MG63 (cell line): Measurements from ENCODE around the gene UST. TPM values are rescaled to one million over a fixed set of nuclear protein-coding genes. Genes with fewer than 3 reads are reported as not detected.
"Not testable (repeated sequence)": the region's sequence is repeated elsewhere in the genome, so short reads cannot be mapped to it uniquely, and the experiment has no call there.

Experiments used
- DNase-seq: peaks from one replicate; pipeline ENCODE4 v3.0.0-alpha.2; 2020
- H3K27me3 ChIP-seq: fragments of 250-450 bp; sonication (Bioruptor Pico); 2 replicates; pipeline ENCODE4 v1.5.1; 2020; ENCODE audit warnings: mild to moderate bottlenecking, moderate library complexity
- H3K36me3 ChIP-seq: fragments of 250-450 bp; sonication (Bioruptor Pico); 2 replicates; pipeline ENCODE4 v1.5.1; 2020; ENCODE audit warnings: mild to moderate bottlenecking, moderate library complexity
- H3K4me3 ChIP-seq: fragments of 250-450 bp; sonication (Bioruptor Pico); 2 replicates; pipeline ENCODE4 v1.5.1; 2020; ENCODE audit warnings: mild to moderate bottlenecking, moderate library complexity
- H3K9me3 ChIP-seq: fragments of 250-450 bp; sonication (Bioruptor Pico); 2 replicates; pipeline ENCODE4 v1.5.1; 2020; ENCODE audit warnings: mild to moderate bottlenecking, moderate library complexity
- total RNA-seq: library from RNA; depleted of rRNA; stranded (reverse); fragments of >200 nt; shearing (Covaris generic); gene quantifications from 2 replicates; pipeline ENCODE4 v1.2.3, GENCODE V29; 2014; ENCODE audit warnings: low replicate concordance

UST gene
- total RNA-seq, 1 experiment from 2014 or later: 22.0 TPM

DNA sequence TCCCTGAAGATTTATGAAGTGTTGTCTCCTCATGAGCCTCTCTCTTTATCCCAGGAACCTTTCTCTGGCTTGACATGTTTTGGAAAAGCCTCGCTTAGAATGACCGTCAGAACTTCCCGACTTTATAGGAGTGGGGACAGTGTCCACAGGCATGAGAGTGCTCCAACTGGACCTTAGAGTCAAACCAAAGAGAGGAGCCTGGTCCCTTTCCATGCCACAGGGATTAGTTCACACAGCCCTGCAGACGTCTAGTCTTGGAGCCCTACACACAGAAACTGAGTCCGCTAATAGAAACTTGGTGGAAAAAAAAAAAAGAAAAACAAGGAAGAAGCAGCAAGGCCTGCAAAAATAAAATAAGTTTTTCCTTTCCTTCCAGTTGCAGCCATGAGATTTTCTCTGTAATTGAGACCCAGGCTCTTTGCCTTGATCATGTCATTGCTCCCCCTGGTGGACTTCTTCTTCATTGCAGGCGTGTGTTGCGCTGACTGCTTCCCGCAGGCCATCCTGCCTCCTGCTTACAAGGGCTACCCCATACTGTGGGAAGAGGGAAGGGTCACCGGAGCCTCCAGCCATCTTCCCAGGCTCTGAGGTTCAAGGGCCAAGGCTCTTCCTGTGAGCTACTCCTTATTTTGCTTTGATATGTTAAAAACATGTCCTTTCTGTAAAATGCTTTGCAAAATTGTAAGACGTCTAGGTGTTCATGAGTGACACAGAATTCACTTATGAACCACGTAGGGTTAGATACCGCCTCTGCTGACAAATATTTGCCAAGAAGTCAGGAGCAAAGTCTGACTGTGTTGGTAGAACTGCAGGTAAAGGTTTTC, 201.0 kb downstream of the UST start:
- Histone ChIP-seq H3K36me3 (no peaks in the 10 kb centered on the region), H3K27me3 (no peaks in the 10 kb centered on the region), H3K4me3 (no peak overlapping the region), H3K9me3 (no peaks in the 10 kb centered on the region)
- peak; percentile 63 for DNase-seq

DNA sequence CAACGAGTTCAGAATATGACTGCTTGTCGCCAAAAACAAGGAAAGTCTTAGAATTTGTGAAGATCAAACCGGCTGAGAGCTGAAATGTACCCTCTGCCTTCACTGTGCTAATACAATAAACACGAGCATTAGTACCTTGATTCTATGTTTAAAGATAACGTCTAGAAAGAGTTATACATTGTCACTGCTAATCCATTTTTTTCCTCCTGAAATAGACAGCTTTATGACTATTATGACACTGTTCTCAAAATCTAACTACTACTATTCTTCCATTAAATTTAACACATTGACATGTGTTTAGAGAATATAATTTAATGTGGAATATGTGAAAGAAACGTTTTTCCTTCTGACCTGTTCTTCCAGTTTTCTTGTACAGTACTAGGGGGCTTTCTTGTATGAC, 204.8 kb downstream of the UST start:
- no peaks in the 10 kb centered on the region; the same call in 1 of the 2 replicates for H3K36me3 ChIP-seq
- no peaks in the 10 kb centered on the region for H3K27me3 ChIP-seq
- no peak overlapping the region for H3K4me3 ChIP-seq
- H3K9me3 ChIP-seq: no peaks in the 10 kb centered on the region
- no peak for DNase-seq

DNA sequence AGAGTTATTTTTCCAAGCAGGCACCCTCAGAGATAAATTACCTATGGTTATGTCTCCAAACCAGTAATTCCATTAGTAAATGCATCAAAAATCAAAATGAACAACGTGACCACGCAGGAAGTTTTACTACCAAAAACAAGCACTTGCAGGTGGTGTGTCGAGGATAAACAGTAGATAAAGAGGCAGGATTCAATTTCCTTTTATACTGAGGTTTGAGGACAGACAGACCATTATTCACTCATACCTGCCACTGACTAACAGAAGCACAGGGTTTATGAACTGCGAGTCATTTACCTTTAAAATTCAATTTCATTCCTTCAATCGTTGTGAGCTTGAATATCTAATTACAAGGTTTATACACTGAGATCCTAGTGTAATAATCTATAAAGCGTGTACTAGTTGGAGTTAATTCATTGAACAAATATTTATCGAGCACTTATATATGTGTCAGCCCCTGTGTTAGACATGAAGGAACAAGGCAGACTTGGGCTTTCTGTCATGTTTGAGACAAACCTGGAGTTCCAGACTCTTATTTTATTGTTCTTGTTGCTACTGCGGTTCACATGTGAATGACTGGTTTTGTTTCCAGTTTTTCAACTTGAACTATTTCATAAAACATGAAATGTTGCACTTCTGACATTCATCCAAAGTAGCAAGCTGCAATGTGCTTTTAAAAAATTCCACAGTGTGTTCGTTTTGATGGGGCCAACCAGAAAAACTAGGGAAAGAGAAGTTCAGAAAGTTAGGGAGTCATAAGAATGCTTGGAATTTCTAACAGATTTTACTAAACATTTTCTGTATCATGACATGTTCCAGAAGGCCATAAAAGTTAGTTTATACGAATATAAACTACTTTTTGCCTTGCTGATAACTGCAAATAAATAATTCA, 205.6 kb downstream of the UST start:
- no peak overlapping the region for H3K4me3 ChIP-seq
- DNase-seq: no peak

DNA sequence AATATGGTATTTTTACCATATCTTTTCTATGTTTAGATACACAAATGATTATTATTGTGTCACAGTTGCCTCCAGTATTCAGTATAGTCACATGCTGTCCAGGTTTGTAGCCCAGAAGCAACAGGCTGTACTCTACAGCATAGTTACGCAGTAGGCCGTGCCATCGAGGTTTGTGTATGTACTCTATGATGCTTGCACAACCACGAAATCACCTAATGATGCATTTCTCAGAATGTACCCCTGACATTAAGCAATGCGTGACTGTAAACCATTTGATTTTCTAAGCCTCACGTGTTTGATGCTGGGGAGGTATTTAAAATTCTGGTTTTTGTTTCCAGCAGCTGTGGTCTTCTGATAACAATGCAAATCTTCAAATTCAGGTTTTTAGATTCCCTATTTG, 207.6 kb downstream of the UST start:
- H3K36me3 ChIP-seq: no peaks in the 10 kb centered on the region; the same call in none of the 2 replicates
- no peak overlapping the region for H3K4me3 ChIP-seq
- DNase-seq: no peak
- H3K27me3 ChIP-seq: no peaks in the 10 kb centered on the region
- H3K9me3 ChIP-seq: no peaks in the 10 kb centered on the region

More for the DNA sequence above, 205.6 kb downstream of the UST start:
- no peaks in the 10 kb centered on the region for H3K9me3 ChIP-seq
- H3K36me3 ChIP-seq: no peaks in the 10 kb centered on the region; the same call in 1 of the 2 replicates
- H3K27me3 ChIP-seq: no peaks in the 10 kb centered on the region

DNA sequence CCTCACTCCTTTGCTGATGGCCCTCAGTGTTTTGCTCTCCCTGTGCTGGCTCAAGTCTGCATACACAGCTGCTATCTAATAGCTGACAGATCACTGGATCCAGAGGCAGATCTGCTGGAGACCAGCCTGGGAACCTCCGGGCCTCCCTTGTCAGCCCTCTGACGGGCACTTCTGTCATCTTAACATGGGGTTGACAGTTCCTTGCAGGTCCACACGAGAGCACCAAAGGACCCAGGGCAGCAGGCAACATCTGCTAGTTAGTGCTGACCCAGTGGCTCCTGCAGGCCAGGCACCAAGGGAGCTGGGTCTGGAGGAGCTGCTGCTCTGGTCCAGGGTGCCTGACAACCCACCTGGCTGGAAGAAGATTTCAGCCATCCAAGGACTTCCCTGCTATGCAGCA, 208.1 kb downstream of the UST start:
- no peaks in the 10 kb centered on the region; the same call in none of the 2 replicates for H3K36me3 ChIP-seq
- H3K27me3 ChIP-seq: no peaks in the 10 kb centered on the region
- H3K9me3 ChIP-seq: no peaks in the 10 kb centered on the region
- H3K4me3 ChIP-seq: no peak overlapping the region
- DNase-seq: no peak

DNA sequence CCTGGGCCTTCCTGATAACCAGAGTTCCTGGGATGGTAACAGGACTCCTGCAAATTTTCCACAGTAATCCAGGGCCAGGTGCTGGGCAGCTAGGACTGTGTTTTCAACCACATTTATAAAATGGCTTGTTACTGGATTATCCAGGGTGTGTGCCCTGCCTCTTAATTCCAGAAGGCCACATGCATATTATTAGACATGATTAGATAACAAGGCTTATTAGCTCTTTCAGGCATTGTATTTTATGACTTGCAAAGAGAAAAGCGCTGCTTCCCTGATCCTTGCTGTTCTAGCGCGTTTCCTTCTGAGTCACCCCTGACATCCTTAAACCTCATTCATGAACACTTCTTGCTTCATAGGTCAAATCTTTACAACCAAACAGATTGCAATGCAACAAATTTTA, 208.6 kb downstream of the UST start:
- Histone ChIP-seq H3K9me3 (no peaks in the 10 kb centered on the region), H3K4me3 (no peak overlapping the region), H3K36me3 (no peaks in the 10 kb centered on the region; the same call in none of the 2 replicates), H3K27me3 (no peaks in the 10 kb centered on the region)
- no peak for DNase-seq

DNA sequence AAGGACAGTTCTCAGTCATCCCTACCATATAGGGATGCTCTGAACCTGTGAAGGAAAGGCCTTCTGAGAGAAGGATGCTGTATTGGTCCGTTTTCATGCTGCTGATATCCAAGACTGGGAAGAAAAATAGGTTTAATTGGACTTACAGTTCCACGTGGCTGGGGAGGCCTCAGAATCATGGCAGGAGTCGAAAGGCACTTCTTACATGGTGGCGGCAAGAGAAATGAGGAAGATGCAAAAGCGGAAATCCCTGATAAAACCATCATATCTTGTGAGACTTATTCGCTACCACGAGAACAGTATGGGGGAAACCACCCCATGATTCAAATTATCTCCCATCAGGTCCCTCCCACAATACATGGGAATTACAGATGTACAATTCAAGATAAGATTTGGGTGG, 209.3 kb downstream of the UST start:
- DNase-seq, H3K36me3 ChIP-seq, H3K4me3 ChIP-seq, H3K9me3 ChIP-seq, H3K27me3 ChIP-seq: not testable (repeated sequence)

DNA sequence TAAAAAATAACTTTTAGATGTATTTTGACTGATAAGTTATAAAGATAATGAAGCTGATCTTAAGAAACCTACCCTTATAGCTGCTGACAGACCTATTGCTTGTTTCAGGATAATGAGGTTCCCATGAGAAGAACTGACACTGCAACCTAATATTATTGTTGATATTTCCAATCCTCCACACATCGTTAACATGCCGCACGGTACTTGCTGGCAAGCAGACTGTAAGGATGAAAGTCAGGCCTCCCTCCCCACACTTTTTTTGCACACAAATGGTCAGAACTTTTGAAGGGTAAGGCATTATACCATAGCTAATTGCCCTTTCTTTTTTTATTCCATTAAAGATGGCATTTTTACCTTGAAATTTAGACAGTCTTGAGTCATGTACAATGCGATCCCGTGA, 210.9 kb downstream of the UST start:
- H3K9me3 ChIP-seq: no peaks in the 10 kb centered on the region
- H3K36me3 ChIP-seq: no peaks in the 10 kb centered on the region; the same call in none of the 2 replicates
- no peak overlapping the region for H3K4me3 ChIP-seq
- no peak for DNase-seq
- no peaks in the 10 kb centered on the region for H3K27me3 ChIP-seq

DNA sequence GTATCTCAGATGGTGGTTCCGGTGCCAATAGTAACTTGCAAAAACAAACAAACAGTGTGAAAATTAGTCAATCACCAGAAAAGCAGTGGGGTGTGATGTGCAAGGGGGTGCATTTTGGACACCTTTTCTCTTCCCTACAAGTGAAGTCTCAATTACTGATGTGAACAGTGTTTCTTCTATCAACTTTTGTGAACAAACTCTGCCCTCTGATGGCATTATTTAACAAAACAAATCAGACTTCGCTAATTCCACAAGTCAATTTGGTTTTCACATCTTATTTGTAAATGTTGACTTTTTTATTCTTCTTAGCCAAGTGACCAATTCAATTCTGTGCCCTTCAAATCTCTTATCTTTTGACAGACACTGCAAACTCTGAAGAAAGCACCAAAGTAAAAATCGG, 212.2 kb downstream of the UST start:
- H3K36me3 ChIP-seq: no peaks in the 10 kb centered on the region; the same call in none of the 2 replicates
- H3K4me3 ChIP-seq: no peak overlapping the region
- H3K27me3 ChIP-seq: no peaks in the 10 kb centered on the region
- no peak for DNase-seq
- no peaks in the 10 kb centered on the region for H3K9me3 ChIP-seq

DNA sequence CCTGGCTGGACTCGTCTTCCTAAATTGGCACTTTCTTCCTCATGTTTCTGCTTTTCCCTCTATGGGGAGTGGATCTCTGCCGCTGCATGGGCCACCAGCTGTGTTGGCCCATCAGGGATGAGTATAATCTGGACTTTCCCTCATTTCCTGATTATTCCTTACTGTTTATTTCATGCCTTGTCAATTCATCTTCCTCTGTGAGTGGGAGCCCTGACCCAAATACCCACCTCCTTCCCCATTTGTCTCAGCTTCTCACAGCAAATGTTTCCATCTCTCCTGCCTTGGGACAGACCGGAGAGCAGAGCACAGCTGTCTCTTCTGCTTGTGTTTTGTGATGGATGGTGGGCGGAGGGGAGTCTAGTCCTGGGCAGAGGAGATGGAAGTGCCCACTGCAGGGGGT, 212.7 kb downstream of the UST start:
- Histone ChIP-seq H3K9me3 (no peaks in the 10 kb centered on the region), H3K4me3 (no peak overlapping the region), H3K36me3 (no peaks in the 10 kb centered on the region; the same call in none of the 2 replicates), H3K27me3 (no peaks in the 10 kb centered on the region)
- no peak for DNase-seq

DNA sequence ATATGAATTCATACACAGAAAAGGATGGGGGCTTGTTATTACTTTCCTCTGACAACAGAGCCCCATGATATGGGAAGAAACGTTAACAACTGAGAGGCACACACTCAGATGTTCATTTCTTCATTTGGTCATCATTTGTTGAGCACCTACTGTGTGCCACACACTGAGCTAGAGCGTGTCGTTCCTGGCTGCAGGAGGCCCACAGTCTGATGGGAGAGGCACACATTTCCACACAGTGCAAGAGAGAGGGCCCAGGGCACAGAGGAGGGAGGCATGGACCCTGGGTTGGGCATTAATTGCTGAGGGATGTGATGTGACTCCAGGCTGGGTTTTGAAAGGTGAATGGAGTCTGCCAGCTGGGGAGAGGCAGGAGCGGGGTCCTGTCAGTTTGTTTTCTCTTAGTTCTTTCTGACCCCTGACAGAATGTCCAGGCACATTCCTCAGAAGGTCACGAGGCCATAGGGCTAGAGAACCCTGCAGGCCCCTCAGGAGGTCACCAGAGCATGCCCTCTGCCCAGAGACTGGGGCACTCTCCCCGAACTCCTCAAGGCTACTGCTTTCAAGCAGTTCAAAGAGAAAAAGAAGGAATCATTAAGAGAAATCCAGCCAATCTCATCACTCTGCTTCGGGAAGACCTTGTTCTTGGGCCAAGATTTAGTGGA, 216.2 kb downstream of the UST start:
- H3K27me3 ChIP-seq: no peaks in the 10 kb centered on the region
- H3K36me3 ChIP-seq: no peaks in the 10 kb centered on the region; the same call in 1 of the 2 replicates
- H3K4me3 ChIP-seq: no peak overlapping the region
- no peaks in the 10 kb centered on the region for H3K9me3 ChIP-seq
- DNase-seq: no peak

DNA sequence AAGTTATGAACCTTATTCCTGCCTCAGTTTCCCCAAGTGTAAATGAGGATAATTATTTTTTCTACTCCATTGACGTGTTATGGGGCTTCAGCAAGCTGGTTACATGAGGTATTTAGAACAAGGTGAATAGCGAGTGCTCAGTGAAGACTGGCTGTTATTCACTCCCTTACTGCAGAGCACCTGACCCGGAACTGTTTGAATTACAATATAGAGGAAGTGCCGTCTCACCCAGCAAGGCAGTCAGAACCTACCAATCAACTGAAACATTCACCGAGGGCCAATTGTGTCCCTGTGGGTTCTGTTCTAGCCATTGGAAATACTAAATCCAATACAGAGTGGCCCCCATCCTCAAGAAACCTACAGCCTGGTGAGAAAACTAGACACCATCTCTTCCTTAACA, 216.9 kb downstream of the UST start:
- Histone ChIP-seq H3K27me3 (no peaks in the 10 kb centered on the region), H3K9me3 (no peaks in the 10 kb centered on the region), H3K36me3 (no peaks in the 10 kb centered on the region; the same call in 1 of the 2 replicates), H3K4me3 (no peak overlapping the region)
- DNase-seq: no peak

DNA sequence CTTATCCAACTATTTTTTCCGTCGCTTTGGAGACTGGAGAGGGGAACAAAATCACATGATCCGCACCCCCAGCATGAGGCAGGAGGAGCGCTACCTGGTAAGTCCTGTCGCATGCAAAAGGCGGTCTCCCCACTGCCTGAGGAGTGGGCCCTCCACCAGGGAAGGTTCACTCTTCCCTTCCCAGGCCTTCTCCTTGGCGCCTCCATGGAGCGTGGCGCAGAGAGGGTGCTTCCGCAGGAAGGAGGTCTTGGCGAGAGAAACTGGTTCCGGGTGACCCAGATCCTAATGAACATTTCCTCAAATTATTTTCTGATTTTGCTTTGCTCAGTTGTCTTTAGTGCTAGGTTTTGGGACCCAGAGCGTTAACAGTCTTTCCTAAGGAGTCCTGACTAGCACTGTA, 217.6 kb downstream of the UST start:
- Histone ChIP-seq H3K4me3 (no peak overlapping the region), H3K27me3 (no peaks in the 10 kb centered on the region), H3K36me3 (no peaks in the 10 kb centered on the region), H3K9me3 (no peaks in the 10 kb centered on the region)
- no peak for DNase-seq

DNA sequence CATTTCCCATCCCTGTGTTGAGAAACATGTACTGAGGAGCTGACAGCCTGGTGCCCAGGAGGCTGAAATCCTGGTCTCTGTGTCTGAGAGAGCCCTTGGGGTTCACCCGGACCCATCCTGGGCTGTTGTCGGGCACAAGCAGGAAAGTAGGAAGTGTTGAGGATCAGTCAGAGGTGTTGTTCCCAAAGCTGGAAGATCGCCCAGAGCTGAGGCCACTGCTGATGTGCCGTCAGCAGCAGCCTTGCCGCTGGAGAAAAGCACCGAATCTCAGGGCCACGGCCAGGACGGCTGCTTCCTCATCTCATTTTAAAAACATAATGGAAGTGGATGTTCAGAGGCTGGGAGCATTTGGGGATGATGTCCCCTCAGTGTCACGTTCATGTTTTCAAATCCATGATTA, 218.5 kb downstream of the UST start:
- no peaks in the 10 kb centered on the region for H3K27me3 ChIP-seq
- no peaks in the 10 kb centered on the region for H3K9me3 ChIP-seq
- no peaks in the 10 kb centered on the region for H3K36me3 ChIP-seq
- H3K4me3 ChIP-seq: no peak overlapping the region
- no peak for DNase-seq

DNA sequence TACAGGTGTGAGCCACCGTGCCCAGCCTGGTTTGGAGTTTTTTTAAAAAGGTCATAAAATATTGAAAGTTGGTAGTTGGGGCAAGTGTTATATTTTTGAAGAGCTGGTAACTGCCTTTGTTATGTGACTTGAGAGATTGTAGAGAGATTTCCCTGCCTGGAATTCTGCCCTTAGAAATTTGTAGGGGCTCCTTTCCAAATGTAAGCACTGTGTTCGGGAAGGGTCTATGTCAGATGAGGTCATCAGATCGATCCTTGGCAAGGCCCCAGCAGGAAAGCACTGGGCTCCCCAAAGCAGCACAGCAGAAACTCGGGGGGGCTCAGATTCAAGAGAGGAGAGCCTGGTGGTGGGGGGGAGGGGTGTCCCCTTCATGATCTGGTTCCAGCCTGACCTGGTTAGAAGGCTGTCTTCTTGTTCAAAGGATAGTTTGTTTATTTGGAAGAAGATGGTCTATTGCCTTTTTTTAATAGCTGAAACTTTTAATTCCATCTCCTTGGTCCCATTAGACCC, 220.2 kb downstream of the UST start:
- Histone ChIP-seq H3K27me3 (no peaks in the 10 kb centered on the region), H3K9me3 (no peaks in the 10 kb centered on the region), H3K36me3 (no peaks in the 10 kb centered on the region), H3K4me3 (no peak overlapping the region)
- DNase-seq: peak; percentile 18

DNA sequence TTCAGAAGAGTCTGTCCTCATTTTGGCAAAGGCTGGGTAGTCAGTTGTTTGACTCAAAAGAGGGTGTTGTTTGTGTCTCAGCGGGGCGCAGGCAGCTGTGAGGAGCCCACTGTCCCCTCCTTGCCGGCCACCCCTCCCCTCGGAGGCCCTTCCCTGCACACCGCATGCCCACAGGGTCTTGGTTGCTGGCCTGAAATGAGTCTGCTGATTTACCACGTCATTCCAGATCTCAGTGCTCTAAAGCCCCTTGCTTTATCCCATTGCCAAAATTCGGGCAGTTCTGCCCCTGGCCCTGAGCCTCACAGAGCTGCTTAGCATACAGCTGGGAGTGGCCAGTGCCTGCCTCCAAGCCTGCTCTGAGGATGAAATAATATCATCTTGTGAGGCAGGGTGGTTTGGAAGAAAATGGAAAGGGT, 220.7 kb downstream of the UST start:
- Histone ChIP-seq H3K9me3 (no peaks in the 10 kb centered on the region), H3K36me3 (no peaks in the 10 kb centered on the region), H3K27me3 (no peaks in the 10 kb centered on the region), H3K4me3 (no peak overlapping the region)
- DNase-seq: peak; percentile 78
